Fibroblast of lung (primary cell): ENCODE measurements around the gene LMO7. TPM values are rescaled to one million over a fixed set of nuclear protein-coding genes. Genes with fewer than 3 reads are reported as not detected.
A peak's percentile ranks its signal among the peaks of the same experiment; 100 is the strongest.

Source experiments
- DNase-seq, 2 donors: peaks; one replicate each; pipeline versions ENCODE4 v3.0.0 to v3.0.0-alpha.2; 2010; ENCODE audit warnings: low read depth in 2 of 2
- H2AFZ ChIP-seq: 2 replicates; pipeline ENCODE4 v1.5.1; 2012; ENCODE audit warnings: low read length, control low read depth, inconsistent platforms
- H3K27ac ChIP-seq: 2 replicates; pipeline ENCODE4 v1.5.1; 2011; ENCODE audit warnings: low read length, control low read depth; ENCODE audit not compliant: insufficient read depth
- H3K27me3 ChIP-seq: 2 replicates; pipeline ENCODE4 v1.5.1; 2011; ENCODE audit warnings: mild to moderate bottlenecking, low read length; ENCODE audit not compliant: control insufficient read depth, insufficient read depth
- H3K36me3 ChIP-seq: 2 replicates; pipeline ENCODE4 v1.5.1; 2011; ENCODE audit warnings: low read length; ENCODE audit not compliant: control insufficient read depth, insufficient read depth
- H3K4me1 ChIP-seq: 2 replicates; pipeline ENCODE4 v1.5.1; 2011; ENCODE audit warnings: low read length; ENCODE audit not compliant: control insufficient read depth, insufficient read depth; ENCODE audit errors: extremely low read depth
- H3K4me2 ChIP-seq: 2 replicates; pipeline ENCODE4 v1.5.1; 2011; ENCODE audit warnings: low read length, control low read depth; ENCODE audit not compliant: insufficient read depth; ENCODE audit errors: extremely low read depth
- H3K4me3 ChIP-seq, 4 experiments: fragments of 200-600 bp in 1 of 4; sonication (generic) in 1 of 4; replicated peaks in 1 of 4; 2 replicates each; pipeline ENCODE4 v1.5.1; 2011 to 2016; ENCODE audit warnings: low read length in 4 of 4, low read depth in 3 of 4, mild to moderate bottlenecking in 3 of 4, control low read depth in 2 of 4, inconsistent platforms in 1 of 4, mixed read lengths in 1 of 4; ENCODE audit not compliant: insufficient read depth in 1 of 4; ENCODE audit errors: control extremely low read depth in 1 of 4
- H3K79me2 ChIP-seq: 2 replicates; pipeline ENCODE4 v1.5.1; 2012; ENCODE audit warnings: mild to moderate bottlenecking, low read length, inconsistent platforms; ENCODE audit not compliant: control insufficient read depth, insufficient read depth
- H3K9ac ChIP-seq: 2 replicates; pipeline ENCODE4 v1.5.1; 2011; ENCODE audit warnings: mild to moderate bottlenecking, low read length, control low read depth; ENCODE audit not compliant: insufficient read depth
- H3K9me3 ChIP-seq: 2 replicates; pipeline ENCODE4 v1.5.1; 2012; ENCODE audit warnings: low read depth, low read length; ENCODE audit not compliant: control insufficient read depth, insufficient read depth
- H4K20me1 ChIP-seq: 2 replicates; pipeline ENCODE4 v1.5.1; 2011; ENCODE audit warnings: low read length; ENCODE audit not compliant: control insufficient read depth, insufficient read depth; ENCODE audit errors: extremely low read depth
- EZH2 ChIP-seq: IDR thresholded peaks from 2 replicates; pipeline ENCODE4 v1.5.1; 2012; ENCODE audit warnings: low read length, control low read depth, mild to moderate bottlenecking; ENCODE audit errors: missing control alignments
- polyA plus RNA-seq, 2 donors: library from polyadenylated mRNA; depleted of rRNA in 1 of 2; stranded (reverse) in 1 of 2; unstranded in 1 of 2; fragments of >200 nt; gene quantifications; 2 replicates each; pipeline ENCODE4 v1.2.1, GENCODE V29; 2011 to 2012; ENCODE audit warnings: missing spikeins in 1 of 2
- total RNA-seq: library from RNA; depleted of rRNA; stranded (reverse); fragments of >200 nt; gene quantifications from 2 replicates; pipeline ENCODE4 v1.2.1, GENCODE V29; 2014
- TF ChIP-seq, protein P1 (sequence below), 2 donors: IDR thresholded peaks in 1 of 2; conservative IDR thresholded peaks in 1 of 2; 1 replicate in 1 of 2; 2 replicates in 1 of 2; pipeline ENCODE4 v1.5.1; 2011 to 2012; ENCODE audit warnings: low read length in 2 of 2, control low read depth in 1 of 2, inconsistent platforms in 1 of 2, low read depth in 1 of 2, mild to moderate bottlenecking in 1 of 2

The LMO7 gene
- total and polyA plus RNA-seq, 2 donors (not counting 1 experiment from before 2014, with no cell fraction given), result 71.9 to 226 TPM

- Histone ChIP-seq H3K4me1 (peaks cover 8% of the 10 kb centered on the region), H3K27ac (peak overlapping the region; percentile 52), H3K27me3 (no peaks in the 10 kb centered on the region), H3K4me2 (peak overlapping the region; percentile 97), H3K79me2 (peaks cover 69% of the 10 kb centered on the region), H3K36me3 (no peaks in the 10 kb centered on the region), H3K9me3 (no peaks in the 10 kb centered on the region), H3K4me3 (peak overlapping the region; percentile 25 to 53 (median 41)), H2AFZ (no peak overlapping the region), H4K20me1 (no peaks in the 10 kb centered on the region), H3K9ac (peak overlapping the region; percentile 18)
- no peak for TF ChIP-seq EZH2
- TF ChIP-seq, protein P1, sequence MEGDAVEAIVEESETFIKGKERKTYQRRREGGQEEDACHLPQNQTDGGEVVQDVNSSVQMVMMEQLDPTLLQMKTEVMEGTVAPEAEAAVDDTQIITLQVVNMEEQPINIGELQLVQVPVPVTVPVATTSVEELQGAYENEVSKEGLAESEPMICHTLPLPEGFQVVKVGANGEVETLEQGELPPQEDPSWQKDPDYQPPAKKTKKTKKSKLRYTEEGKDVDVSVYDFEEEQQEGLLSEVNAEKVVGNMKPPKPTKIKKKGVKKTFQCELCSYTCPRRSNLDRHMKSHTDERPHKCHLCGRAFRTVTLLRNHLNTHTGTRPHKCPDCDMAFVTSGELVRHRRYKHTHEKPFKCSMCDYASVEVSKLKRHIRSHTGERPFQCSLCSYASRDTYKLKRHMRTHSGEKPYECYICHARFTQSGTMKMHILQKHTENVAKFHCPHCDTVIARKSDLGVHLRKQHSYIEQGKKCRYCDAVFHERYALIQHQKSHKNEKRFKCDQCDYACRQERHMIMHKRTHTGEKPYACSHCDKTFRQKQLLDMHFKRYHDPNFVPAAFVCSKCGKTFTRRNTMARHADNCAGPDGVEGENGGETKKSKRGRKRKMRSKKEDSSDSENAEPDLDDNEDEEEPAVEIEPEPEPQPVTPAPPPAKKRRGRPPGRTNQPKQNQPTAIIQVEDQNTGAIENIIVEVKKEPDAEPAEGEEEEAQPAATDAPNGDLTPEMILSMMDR (conservative IDR thresholded peaks at IDR 0.05 in 1 of 2, IDR thresholded peaks at IDR 0.05 in 1 of 2; ENCODE audit: low read depth in 1 of 2, low read length in 2 of 2), result no peak
- peak in 1 of 2 donors; percentile 43 for DNase-seq
Observed at GRCh38 chr13:75761369-75761768, 125.2 kb downstream of the LMO7 start.

DNA sequence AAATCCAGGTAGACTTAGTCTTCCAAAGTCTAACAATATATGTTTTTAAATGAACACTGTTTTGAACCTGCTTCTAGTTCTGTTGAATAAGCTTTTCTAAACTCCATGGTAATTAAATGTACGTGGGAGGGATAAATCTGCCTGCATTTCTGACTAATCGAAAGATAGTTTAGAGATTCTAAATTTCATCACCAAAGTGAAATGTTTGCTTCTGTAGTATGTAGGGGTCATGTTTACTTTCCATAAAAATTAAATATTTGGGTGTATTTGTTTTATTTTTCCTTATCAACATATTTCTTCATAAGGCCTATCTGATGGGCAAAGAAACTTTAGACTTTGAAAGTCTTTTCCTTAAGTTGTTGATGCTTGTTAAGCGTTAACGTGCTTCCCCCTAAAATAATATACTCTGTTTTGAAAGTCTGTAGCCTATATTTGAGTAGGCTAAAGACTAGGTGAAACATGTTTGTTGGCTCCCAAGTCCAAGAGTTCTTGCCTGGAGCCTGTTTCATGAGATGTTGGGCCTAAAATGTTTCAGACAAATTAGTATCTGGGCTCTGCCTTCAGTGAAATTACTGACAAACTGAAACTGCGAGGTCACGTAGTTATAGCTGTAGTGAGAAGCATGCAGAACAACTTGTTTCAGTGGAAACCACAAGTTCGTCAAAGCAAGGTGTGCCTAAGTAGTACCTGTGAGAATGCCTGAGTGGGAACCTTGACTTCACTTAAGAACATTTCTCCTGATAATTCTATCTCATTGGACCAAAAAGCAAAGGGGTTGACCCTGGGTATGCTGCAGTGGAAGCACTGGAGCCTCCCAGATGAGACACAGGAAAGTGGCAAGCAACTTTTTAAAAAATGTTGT lies 126.2 kb downstream of the LMO7 start:
- no peaks in the 10 kb centered on the region for H3K27me3 ChIP-seq
- no peak overlapping the region for H3K9ac ChIP-seq
- H3K9me3 ChIP-seq, result no peaks in the 10 kb centered on the region
- no peaks in the 10 kb centered on the region for H4K20me1 ChIP-seq
- H3K4me2 ChIP-seq, result peak overlapping the region; percentile 97
- peak in 1 of 2 donors; percentile 64 for DNase-seq
- peaks cover 66% of the 10 kb centered on the region for H3K79me2 ChIP-seq
- no peaks in the 10 kb centered on the region for H3K36me3 ChIP-seq
- H3K27ac ChIP-seq, result peak overlapping the region; percentile 67
- H2AFZ ChIP-seq, result no peak overlapping the region
- H3K4me3 ChIP-seq, result peak overlapping the region; percentile 25 to 53 (median 41)
- no peak for TF ChIP-seq EZH2
- TF ChIP-seq, protein P1 (conservative IDR thresholded peaks at IDR 0.05 in 1 of 2, IDR thresholded peaks at IDR 0.05 in 1 of 2; ENCODE audit: low read depth in 1 of 2, low read length in 2 of 2), result no peak
- H3K4me1 ChIP-seq, result peaks cover 6% of the 10 kb centered on the region

DNA sequence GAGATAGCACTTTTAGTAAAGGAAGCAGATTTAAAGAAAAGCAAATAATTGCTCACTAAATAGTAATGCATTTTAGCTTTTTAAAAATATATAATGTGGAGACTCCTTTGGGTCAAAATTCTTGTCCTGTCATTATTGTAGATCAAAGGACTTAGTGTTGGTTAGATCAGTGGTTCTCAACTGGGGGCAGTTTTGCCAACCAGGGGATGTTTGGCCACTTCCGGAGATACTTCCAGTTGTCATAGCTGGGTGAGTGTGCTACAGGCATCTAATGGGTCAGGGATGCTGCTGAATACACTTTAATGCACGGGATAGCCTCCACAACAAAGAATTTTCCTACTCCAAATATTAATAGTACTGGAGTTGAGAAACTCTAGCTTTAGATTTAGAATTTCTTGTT lies 126.8 kb downstream of the LMO7 start:
- TF ChIP-seq, protein P1 (conservative IDR thresholded peaks at IDR 0.05 in 1 of 2, IDR thresholded peaks at IDR 0.05 in 1 of 2; ENCODE audit: low read depth in 1 of 2, low read length in 2 of 2), result no peak
- no peak for TF ChIP-seq EZH2
- peaks cover 4% of the 10 kb centered on the region for H3K4me1 ChIP-seq
- peak overlapping the region; percentile 97 for H3K4me2 ChIP-seq
- H3K79me2 ChIP-seq, result peaks cover 68% of the 10 kb centered on the region
- no peaks in the 10 kb centered on the region for H3K9me3 ChIP-seq
- H3K4me3 ChIP-seq, result peak overlapping the region in 2 of 4 experiments; percentile 49 to 53
- no peaks in the 10 kb centered on the region for H3K36me3 ChIP-seq
- H3K9ac ChIP-seq, result no peak overlapping the region
- H4K20me1 ChIP-seq, result no peaks in the 10 kb centered on the region
- no peak for DNase-seq
- peak overlapping the region; percentile 67 for H3K27ac ChIP-seq
- H2AFZ ChIP-seq, result no peak overlapping the region
- no peaks in the 10 kb centered on the region for H3K27me3 ChIP-seq
